HFFc6 (cell line): ENCODE measurements around the gene KRT77. TPM values are rescaled to one million over a fixed set of nuclear protein-coding genes. Genes with fewer than 3 reads are reported as not detected.

Source experiments
- DNase-seq: peaks from one replicate; pipeline ENCODE4 v3.0.0-alpha.2; 2018
- H3K27ac Mint-ChIP-seq: 2 replicates; pipeline ENCODE4 v1.8.0; 2020; ENCODE audit warnings: mild to moderate bottlenecking, mixed read lengths
- H3K27me3 Mint-ChIP-seq: 2 replicates; pipeline ENCODE4 v1.8.0; 2021; ENCODE audit warnings: mild to moderate bottlenecking, moderate library complexity, mixed read lengths; ENCODE audit not compliant: insufficient read depth
- H3K36me3 Mint-ChIP-seq: 2 replicates; pipeline ENCODE4 v1.8.0; 2021; ENCODE audit warnings: low read depth, mixed read lengths
- H3K4me1 Mint-ChIP-seq: 2 replicates; pipeline ENCODE4 v1.8.0; 2020; ENCODE audit warnings: low read depth, mixed read lengths
- H3K4me3 Mint-ChIP-seq: 2 replicates; pipeline ENCODE4 v1.8.0; 2020; ENCODE audit warnings: mild to moderate bottlenecking, moderate library complexity, mixed read lengths
- H3K9me3 Mint-ChIP-seq: 2 replicates; pipeline ENCODE4 v1.8.0; 2020; ENCODE audit warnings: mild to moderate bottlenecking, mixed read lengths
- total RNA-seq, 6 experiments: library from RNA; stranded (reverse); fragmentation: NEBNext Ultra II Directional; extraction: Animal tissue kit (Norgen Biotek cat#: 25700); gene quantifications; 2 replicates in 1 of 6; 3 replicates in 5 of 6; pipeline ENCODE4 v1.2.3, GENCODE V29; 2021
- TF ChIP-seq, protein P1 (sequence below): fragments of 200-600 bp; sonication (generic); IDR thresholded peaks from 2 replicates; pipeline ENCODE4 v1.5.0; 2021; ENCODE audit warnings: antibody characterized with exemption, mild to moderate bottlenecking

The KRT77 gene
- total RNA-seq, 6 experiments from 2014 or later, result not detected

DNA sequence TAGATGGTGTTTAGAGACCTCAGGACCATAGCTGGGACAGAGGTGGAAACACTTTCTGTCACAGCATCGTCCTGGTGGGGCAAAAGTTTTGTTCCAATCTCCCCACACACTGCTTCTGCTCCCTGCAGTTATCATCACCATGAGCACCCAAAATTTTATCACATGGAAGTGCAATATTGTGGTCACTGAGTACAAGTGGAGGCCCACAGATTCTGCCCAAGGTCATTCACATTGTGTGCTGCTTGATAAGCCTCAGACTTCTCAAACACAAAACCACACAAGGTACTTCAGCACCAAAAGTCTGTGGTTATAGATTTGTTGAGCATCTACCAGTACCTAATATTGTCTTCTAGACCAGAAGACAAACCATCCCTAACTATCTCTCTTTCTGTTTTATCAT, 554 bp upstream of the KRT77 start:
- H3K27me3 Mint-ChIP-seq, result peaks cover 49% of the 10 kb centered on the region
- TF ChIP-seq, protein P1, sequence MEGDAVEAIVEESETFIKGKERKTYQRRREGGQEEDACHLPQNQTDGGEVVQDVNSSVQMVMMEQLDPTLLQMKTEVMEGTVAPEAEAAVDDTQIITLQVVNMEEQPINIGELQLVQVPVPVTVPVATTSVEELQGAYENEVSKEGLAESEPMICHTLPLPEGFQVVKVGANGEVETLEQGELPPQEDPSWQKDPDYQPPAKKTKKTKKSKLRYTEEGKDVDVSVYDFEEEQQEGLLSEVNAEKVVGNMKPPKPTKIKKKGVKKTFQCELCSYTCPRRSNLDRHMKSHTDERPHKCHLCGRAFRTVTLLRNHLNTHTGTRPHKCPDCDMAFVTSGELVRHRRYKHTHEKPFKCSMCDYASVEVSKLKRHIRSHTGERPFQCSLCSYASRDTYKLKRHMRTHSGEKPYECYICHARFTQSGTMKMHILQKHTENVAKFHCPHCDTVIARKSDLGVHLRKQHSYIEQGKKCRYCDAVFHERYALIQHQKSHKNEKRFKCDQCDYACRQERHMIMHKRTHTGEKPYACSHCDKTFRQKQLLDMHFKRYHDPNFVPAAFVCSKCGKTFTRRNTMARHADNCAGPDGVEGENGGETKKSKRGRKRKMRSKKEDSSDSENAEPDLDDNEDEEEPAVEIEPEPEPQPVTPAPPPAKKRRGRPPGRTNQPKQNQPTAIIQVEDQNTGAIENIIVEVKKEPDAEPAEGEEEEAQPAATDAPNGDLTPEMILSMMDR, result no peak

DNA sequence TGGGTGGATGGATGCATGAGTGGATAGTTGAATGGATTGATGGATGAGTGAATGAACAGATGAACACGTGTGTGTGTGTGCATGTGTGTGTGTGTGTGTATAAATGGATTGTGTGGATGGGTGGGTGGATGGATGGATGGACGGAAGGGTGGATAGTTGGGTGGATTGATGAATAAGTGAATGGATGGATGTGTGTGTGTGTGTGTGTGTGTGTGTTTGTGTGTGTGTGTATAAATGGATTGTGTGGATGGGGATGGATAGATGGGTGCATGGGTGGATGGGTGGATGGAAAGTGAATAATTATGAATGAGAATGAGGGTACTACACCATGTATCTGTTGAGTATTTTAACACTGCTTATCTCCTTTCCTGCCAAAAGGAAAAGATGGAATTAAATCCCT, 986 bp downstream of the KRT77 start:
- peaks cover 54% of the 10 kb centered on the region for H3K27me3 Mint-ChIP-seq
- H3K4me1 Mint-ChIP-seq, result no peaks in the 10 kb centered on the region
- TF ChIP-seq, protein P1, result no peak
- no peak overlapping the region for H3K27ac Mint-ChIP-seq
- H3K9me3 Mint-ChIP-seq, result no peaks in the 10 kb centered on the region
- no peak overlapping the region for H3K4me3 Mint-ChIP-seq
- no peak for DNase-seq
- H3K36me3 Mint-ChIP-seq, result no peaks in the 10 kb centered on the region

More for the DNA sequence above, 554 bp upstream of the KRT77 start:
- no peak overlapping the region for H3K4me3 Mint-ChIP-seq
- DNase-seq, result no peak
- H3K27ac Mint-ChIP-seq, result no peak overlapping the region
- H3K36me3 Mint-ChIP-seq, result no peaks in the 10 kb centered on the region
- H3K9me3 Mint-ChIP-seq, result no peaks in the 10 kb centered on the region
- no peaks in the 10 kb centered on the region for H3K4me1 Mint-ChIP-seq

DNA sequence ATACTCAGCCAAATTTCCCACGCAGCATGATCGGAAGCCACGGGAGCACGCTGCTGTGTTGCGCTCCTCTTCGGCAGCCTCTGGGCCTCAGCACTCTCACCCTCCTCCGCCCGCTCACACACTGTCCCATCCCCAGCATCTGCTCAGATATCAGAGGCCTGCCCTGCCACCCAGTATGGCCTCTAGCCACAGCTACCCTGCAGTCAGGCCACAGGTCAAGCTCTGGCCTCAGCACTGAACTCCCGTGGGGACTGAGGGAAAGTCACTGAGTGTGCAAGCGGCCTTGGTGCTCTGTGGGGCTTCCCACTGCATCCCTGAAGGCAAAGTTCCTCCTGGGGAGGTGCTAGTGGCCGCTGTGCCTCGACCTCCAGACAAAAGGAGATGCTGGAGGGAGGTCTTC, 2.0 kb downstream of the KRT77 start:
- no peaks in the 10 kb centered on the region for H3K9me3 Mint-ChIP-seq

DNA sequence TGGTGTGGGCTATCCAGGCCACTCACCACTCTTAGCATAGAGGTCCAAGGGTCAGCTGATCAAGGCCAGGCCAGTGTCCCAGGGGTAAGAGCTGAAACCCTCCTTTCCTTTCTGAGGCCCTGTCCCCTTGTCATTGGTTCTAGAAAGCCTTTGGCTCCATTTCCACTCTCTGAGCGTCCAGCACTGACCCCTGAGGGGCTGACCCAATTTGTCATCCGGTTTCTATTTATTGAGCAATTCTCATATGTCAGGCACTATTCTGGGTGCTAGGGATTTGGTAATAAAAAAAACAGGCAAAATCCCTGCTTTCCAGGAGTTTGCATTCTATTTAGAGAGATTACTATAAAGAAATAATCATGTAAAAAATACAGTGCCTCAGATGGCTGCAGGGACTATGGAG, 3.4 kb downstream of the KRT77 start:
- no peak for DNase-seq
- peaks cover 56% of the 10 kb centered on the region for H3K27me3 Mint-ChIP-seq
- no peak overlapping the region for H3K27ac Mint-ChIP-seq
- no peak overlapping the region for H3K4me3 Mint-ChIP-seq
- H3K36me3 Mint-ChIP-seq, result no peaks in the 10 kb centered on the region
- no peaks in the 10 kb centered on the region for H3K4me1 Mint-ChIP-seq
- TF ChIP-seq, protein P1, result no peak
- H3K9me3 Mint-ChIP-seq, result no peaks in the 10 kb centered on the region

More for the DNA sequence above, 2.0 kb downstream of the KRT77 start:
- TF ChIP-seq, protein P1, result no peak
- no peak for DNase-seq
- no peaks in the 10 kb centered on the region for H3K4me1 Mint-ChIP-seq
- H3K27ac Mint-ChIP-seq, result no peak overlapping the region
- H3K36me3 Mint-ChIP-seq, result no peaks in the 10 kb centered on the region
- peaks cover 45% of the 10 kb centered on the region for H3K27me3 Mint-ChIP-seq
- H3K4me3 Mint-ChIP-seq, result no peak overlapping the region

DNA sequence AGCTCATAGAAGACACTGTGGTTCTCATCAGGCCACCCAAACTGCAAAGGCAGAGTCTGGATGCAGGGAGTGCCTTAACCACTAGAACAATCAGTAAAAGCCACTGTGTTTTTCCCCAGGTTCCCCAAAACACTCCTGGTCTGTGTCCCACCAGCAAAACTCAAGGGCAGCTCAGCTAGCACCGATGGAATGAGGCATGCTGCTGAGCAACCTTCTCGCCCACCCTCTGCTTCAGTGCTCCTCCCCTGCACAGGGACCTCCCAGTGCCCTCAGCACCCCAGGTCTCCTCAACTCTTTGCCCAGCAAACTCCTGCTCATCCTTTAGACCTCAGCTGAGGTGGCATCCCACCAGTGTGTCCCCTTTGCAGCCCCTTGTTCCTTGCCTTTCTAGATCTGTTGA, 4.0 kb downstream of the KRT77 start:
- DNase-seq, result no peak
- Mint-ChIP-seq H3K27me3 (peaks cover 59% of the 10 kb centered on the region), H3K9me3 (no peaks in the 10 kb centered on the region), H3K27ac (no peak overlapping the region), H3K4me3 (no peak overlapping the region), H3K4me1 (no peaks in the 10 kb centered on the region), H3K36me3 (no peaks in the 10 kb centered on the region)
- TF ChIP-seq, protein P1, result no peak
